AG04449 (cell line): ENCODE results near the gene PDGFD.
A peak's percentile ranks its signal among the peaks of the same experiment; 100 is the strongest.

Experiments used
- CTCF ChIA-PET: fragments of 350-600 bp; formaldehyde crosslinking; extraction: SDS; loops from one replicate; lab custom pipeline; 2021; ENCODE audit warnings: antibody characterized with exemption; lab: Yijun Ruan, JAX
- POLR2A ChIA-PET: fragments of 400-600, 350-600 bp; formaldehyde crosslinking; extraction: SDS; loops from one replicate; lab custom pipeline; 2020; ENCODE audit warnings: antibody characterized with exemption, inconsistent platforms; lab: Yijun Ruan, JAX
- DNase-seq: peaks from one replicate; pipeline ENCODE4 v3.0.0-alpha.2; 2010; ENCODE audit warnings: low read depth, low spot score
- H3K4me3 ChIP-seq: 2 replicates; pipeline ENCODE4 v1.5.1; 2011; ENCODE audit warnings: low read depth, mild to moderate bottlenecking, control low read depth, low read length
- TF ChIP-seq, protein P1 (sequence below): IDR thresholded peaks from one replicate; pipeline ENCODE4 v1.5.1; 2011; ENCODE audit warnings: mild to moderate bottlenecking, moderate library complexity, low read length, control low read depth, inconsistent platforms; ENCODE audit not compliant: insufficient read depth; ENCODE audit errors: missing control alignments

PDGFD gene

DNA sequence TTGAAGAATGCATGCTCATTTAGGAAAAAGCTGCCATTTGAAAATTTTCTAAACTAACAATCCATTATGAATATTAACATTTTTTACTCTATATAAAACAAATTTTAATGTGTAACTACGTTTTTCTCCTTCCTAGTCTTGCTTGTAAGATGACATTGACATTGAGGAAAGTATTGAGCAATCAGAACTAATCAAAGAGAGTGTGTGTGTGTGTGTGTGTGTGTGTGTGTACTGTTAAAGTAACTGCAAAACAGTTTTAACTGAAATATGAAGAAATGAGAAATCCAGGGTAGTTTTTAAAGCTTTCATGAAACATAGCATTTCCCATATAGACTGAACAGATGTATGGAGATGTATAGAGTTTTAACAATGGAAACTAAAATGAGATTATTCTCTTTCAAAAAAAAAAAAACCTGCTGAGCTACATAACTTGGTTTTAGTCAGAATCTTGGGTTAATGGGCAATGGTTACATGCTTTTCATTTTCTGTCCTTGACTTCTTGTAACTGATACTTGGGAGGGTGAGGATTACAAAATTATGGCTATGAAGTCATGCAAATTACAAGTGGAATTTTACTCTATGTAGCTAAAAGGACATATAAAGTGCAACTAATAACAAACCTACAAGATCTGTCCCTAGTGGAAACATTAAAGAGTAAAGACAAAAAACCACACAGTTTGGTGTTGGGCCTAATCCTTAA, 2.0 kb downstream of the PDGFD start:
- ChIA-PET CTCF (interaction anchor here (1.3 kb wide), 1 partner anchor 479 kb away, joined by 4 read pairs; no protein-coding TSS in a partner anchor), POLR2A (no interaction called here)
- no peak for DNase-seq
- H3K4me3 ChIP-seq: no peak overlapping the region
- TF ChIP-seq, protein P1, sequence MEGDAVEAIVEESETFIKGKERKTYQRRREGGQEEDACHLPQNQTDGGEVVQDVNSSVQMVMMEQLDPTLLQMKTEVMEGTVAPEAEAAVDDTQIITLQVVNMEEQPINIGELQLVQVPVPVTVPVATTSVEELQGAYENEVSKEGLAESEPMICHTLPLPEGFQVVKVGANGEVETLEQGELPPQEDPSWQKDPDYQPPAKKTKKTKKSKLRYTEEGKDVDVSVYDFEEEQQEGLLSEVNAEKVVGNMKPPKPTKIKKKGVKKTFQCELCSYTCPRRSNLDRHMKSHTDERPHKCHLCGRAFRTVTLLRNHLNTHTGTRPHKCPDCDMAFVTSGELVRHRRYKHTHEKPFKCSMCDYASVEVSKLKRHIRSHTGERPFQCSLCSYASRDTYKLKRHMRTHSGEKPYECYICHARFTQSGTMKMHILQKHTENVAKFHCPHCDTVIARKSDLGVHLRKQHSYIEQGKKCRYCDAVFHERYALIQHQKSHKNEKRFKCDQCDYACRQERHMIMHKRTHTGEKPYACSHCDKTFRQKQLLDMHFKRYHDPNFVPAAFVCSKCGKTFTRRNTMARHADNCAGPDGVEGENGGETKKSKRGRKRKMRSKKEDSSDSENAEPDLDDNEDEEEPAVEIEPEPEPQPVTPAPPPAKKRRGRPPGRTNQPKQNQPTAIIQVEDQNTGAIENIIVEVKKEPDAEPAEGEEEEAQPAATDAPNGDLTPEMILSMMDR: no peak

DNA sequence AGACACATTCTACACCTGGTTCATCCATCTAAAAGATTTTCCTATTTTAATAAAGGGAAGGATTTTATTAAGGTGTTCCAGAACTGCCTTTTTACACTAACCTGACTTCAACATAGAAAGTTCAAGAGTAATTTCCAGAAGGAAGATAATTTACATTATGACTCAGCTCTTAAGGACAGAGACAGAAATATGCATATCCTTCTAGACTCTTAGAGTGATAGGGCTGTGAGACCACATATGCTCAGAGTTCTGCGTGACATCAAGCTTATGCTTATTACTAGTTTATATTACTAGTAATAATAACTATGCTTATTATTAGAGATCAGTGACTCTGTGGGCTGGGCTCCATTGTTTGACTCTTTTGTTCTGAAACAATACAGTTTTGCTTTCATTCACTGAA, 4.6 kb downstream of the PDGFD start:
- no peak for DNase-seq
- no peak overlapping the region for H3K4me3 ChIP-seq
- TF ChIP-seq, protein P1: no peak
- CTCF ChIA-PET: interaction anchor here (1.1 to 2.6 kb wide), 4 partner anchors 8 to 477 kb away, joined by 3 to 8 read pairs (median 4); no protein-coding TSS in a partner anchor
- POLR2A ChIA-PET: no interaction called here

DNA sequence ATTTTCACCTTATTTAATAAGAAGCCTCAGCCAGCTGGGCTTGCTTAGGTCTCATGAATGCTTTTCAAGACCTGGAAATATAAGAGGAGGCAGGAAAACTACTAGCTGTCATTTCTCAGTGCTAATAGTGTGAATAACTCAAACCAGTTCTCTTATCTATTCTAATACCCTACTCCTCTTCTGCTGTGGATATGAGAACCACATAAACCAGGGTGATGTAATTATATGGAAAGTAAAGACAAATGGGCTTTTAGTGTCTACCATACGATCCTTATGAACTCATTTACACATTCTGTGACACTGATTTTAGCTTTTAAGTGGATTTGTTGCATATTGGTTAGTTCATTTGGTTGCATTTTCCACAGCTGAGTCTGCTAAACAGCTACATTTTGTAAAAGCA, 8.6 kb downstream of the PDGFD start:
- ChIA-PET POLR2A (no interaction called here), CTCF (interaction anchor here (0.9 to 2.3 kb wide), 5 partner anchors 8 to 474 kb away, joined by 3 to 9 read pairs (median 4); partner anchors contain the start of gene PDGFD)
- H3K4me3 ChIP-seq: no peak overlapping the region
- TF ChIP-seq, protein P1: no peak
- DNase-seq: no peak

DNA sequence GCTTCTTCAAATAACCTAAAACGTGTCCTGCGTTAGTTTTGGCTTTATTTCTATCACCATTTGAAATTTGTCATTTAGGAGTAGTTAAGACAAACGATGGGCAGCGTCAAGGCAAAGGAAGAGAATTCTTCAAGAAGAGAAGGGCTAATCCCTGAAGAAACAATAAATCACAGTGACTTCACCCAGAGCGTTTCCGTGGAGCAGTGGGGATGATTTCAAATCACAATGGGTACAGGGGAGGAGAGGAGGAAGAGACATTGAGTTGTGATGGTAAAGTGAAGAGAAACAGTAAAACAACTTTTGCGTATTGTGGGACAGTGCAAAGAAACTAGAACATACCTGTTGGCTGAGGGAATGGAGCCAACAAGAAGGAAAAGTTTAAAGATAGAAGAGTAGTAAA, 9.7 kb downstream of the PDGFD start:
- CTCF ChIA-PET: no interaction called here
- no peak overlapping the region for H3K4me3 ChIP-seq
- POLR2A ChIA-PET: no interaction called here
- no peak for DNase-seq
- TF ChIP-seq, protein P1: no peak

DNA sequence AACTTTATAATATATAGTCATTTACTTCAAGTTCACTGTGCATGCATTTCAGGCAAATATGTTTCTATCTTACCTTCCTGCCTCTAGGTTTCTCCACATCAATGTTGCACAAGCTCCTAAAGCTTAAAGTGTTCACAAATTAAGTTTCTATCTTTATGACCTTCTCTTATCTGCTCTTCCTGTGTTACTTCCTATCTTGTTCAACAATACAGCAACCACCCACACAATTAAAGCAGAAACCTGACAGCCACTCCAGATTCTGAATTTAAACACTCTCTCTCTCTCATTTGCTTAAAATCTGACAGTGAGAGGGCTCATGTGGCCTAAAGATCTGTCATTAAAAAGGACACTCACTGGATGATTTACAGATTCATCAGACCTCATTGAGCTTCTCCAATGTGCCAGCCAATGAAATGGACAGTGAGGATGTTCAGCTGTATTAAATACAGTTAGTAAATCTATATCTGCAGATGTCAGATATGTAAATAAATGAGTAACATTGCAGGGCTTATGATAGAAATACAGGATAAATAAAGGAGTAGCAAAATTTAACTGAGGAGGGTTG, 10.9 kb downstream of the PDGFD start:
- ChIA-PET POLR2A (no interaction called here), CTCF (interaction anchor here (0.7 to 1.0 kb wide), 2 partner anchors 223 to 454 kb away, joined by 3 read pairs; no protein-coding TSS in a partner anchor)
- no peak overlapping the region for H3K4me3 ChIP-seq
- no peak for DNase-seq
- TF ChIP-seq, protein P1: no peak

DNA sequence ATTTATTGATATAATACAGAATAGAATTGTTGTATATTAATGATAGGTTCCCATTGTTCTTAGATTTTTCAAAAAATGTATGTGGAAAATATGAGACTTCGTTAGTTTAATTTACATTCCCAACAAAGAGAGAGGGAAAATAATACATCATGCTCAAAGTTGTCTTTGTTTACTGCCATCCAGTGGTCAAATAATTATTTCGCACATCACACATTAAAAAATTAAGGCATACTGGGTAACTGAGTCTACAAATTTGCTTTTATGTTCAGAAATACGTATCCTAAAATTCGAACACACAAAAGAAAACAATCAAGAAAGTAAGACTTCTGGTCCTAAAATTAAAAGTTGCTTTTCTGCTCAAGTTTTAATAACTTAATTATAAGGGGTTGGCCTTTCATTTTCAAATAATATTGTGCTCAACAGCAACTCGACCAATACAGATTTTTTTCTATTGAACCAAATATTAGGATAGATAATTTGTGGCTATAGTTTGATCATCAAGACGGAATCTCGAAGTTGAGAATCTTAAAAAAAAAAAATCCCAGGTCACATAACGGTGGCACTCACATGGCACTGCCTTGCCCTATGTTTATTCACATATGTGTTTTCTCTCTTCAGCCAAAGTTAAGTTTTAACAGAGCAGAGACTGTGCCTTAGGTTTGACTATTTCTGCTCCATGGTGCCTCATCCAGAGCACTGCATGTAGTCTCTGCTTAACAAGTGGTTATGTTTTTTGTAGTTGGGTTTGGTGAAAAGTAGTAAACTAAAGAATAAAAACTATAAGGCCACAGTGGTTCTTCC, 12.3 kb downstream of the PDGFD start:
- no peak for DNase-seq
- CTCF ChIA-PET: interaction anchor here (0.9 to 1.7 kb wide), 4 partner anchors 8 to 549 kb away, joined by 3 to 8 read pairs (median 6); no protein-coding TSS in a partner anchor
- H3K4me3 ChIP-seq: no peak overlapping the region
- POLR2A ChIA-PET: no interaction called here
- TF ChIP-seq, protein P1: peak; percentile 20
